B cell (primary cell): Measurements from ENCODE around the gene RARRES1. TPM values are rescaled to one million over a fixed set of nuclear protein-coding genes. Genes with fewer than 3 reads are reported as not detected.

ENCODE experiments used
- ATAC-seq: fragments of 200-7000 bp; cut with Tn5 transposase; one replicate; pipeline ENCODE4 v1.10.0; 2021; ENCODE audit warnings: low read depth, mild to moderate bottlenecking, moderate number of reproducible peaks, moderate library complexity
- CTCF ChIA-PET: fragments of 350-600 bp; sonication (Branson Sonifier 250); formaldehyde crosslinking; loops from one replicate; lab custom pipeline; 2021; ENCODE audit warnings: antibody characterized with exemption, inconsistent platforms; lab: Charles Lee
- POLR2A ChIA-PET: fragments of 350-600 bp; sonication (Branson Sonifier 250); formaldehyde crosslinking; loops from one replicate; lab custom pipeline; 2021; ENCODE audit warnings: antibody characterized with exemption; lab: Charles Lee
- DNase-seq: peaks from one replicate; pipeline ENCODE4 v3.0.0; 2013
- H2AFZ ChIP-seq: 2 replicates; pipeline ENCODE4 v1.6.1; 2012; ENCODE audit warnings: mild to moderate bottlenecking, low read depth, low read length; ENCODE audit not compliant: insufficient read depth, poor library complexity, severe bottlenecking
- H3K27ac ChIP-seq, 2 donors: 1 replicate in 1 of 2; 2 replicates in 1 of 2; pipeline ENCODE4 v1.5.1; 2012 to 2013; ENCODE audit warnings: low read length in 2 of 2, mild to moderate bottlenecking in 2 of 2, moderate library complexity in 1 of 2
- H3K27me3 ChIP-seq, 4 experiments: fragments of 200-600 bp in 1 of 4; sonication (generic) in 1 of 4; replicated peaks in 1 of 4; 1 replicate in 2 of 4; 2 replicates in 2 of 4; pipeline versions ENCODE4 v1.6.1 to v1.7.0; 2013 to 2016; ENCODE audit warnings: low read length in 3 of 4, mild to moderate bottlenecking in 2 of 4, mixed read lengths in 1 of 4, moderate library complexity in 1 of 4; ENCODE audit not compliant: insufficient read depth in 4 of 4, control insufficient read depth in 3 of 4; ENCODE audit errors: control extremely low read depth in 1 of 4
- H3K36me3 ChIP-seq, 2 experiments: replicated peaks in 1 of 2; 1 replicate in 1 of 2; 2 replicates in 1 of 2; pipeline versions ENCODE4 v1.6.1 to v1.7.1; 2013; ENCODE audit warnings: low read length in 1 of 2; ENCODE audit not compliant: insufficient read depth in 2 of 2, control insufficient read depth in 1 of 2; ENCODE audit errors: control extremely low read depth in 1 of 2, extremely low read depth in 1 of 2
- H3K4me1 ChIP-seq, 2 donors: fragments of 200-600 bp in 1 of 2; sonication (generic) in 1 of 2; 1 replicate in 1 of 2; 2 replicates in 1 of 2; pipeline versions ENCODE4 v1.5.1 to v1.6.1; 2013 to 2017; ENCODE audit warnings: low read length in 2 of 2; ENCODE audit not compliant: control insufficient read depth in 2 of 2, insufficient read depth in 2 of 2
- H3K4me2 ChIP-seq: replicated peaks from 2 replicates; pipeline ENCODE3; 2012; ENCODE audit warnings: mild to moderate bottlenecking, low read depth, low read length; ENCODE audit not compliant: poor library complexity, severe bottlenecking
- H3K4me3 ChIP-seq, 5 experiments: fragments of 200-600 bp in 1 of 5; sonication (generic) in 1 of 5; 1 replicate in 3 of 5; 2 replicates in 2 of 5; pipeline versions ENCODE4 v1.5.1 to v1.7.0; 2011 to 2016; ENCODE audit warnings: low read length in 4 of 5, mild to moderate bottlenecking in 4 of 5, low read depth in 2 of 5, control low read depth in 1 of 5, moderate library complexity in 1 of 5; ENCODE audit not compliant: insufficient read depth in 1 of 5; ENCODE audit errors: control extremely low read depth in 1 of 5, extremely low read depth in 1 of 5
- H3K79me2 ChIP-seq: fragments of 200-600 bp; sonication (generic); one replicate; pipeline ENCODE4 v1.6.0; 2016; ENCODE audit warnings: low read length; ENCODE audit not compliant: control insufficient read depth, insufficient read depth
- H3K9ac ChIP-seq: fragments of 200-600 bp; sonication (generic); 2 replicates; pipeline ENCODE4 v1.6.1; 2017; ENCODE audit warnings: mild to moderate bottlenecking, low read length, moderate library complexity
- H3K9me3 ChIP-seq, 3 donors: one replicate each; pipeline versions ENCODE4 v1.6.1 to v1.7.1; 2013; ENCODE audit warnings: low read length in 2 of 3; ENCODE audit not compliant: control insufficient read depth in 2 of 3, insufficient read depth in 1 of 3; ENCODE audit errors: control extremely low read depth in 1 of 3
- H4K20me1 ChIP-seq: 2 replicates; pipeline ENCODE4 v1.6.0; 2012; ENCODE audit warnings: mild to moderate bottlenecking, low read length; ENCODE audit not compliant: insufficient read depth, control insufficient read depth, poor library complexity, severe bottlenecking
- H3K27ac Mint-ChIP-seq: one replicate; pipeline ENCODE4 v1.8.0; 2021; ENCODE audit warnings: mixed read lengths
- H3K27me3 Mint-ChIP-seq: one replicate; pipeline ENCODE4 v1.8.0; 2021; ENCODE audit warnings: mixed read lengths
- H3K4me1 Mint-ChIP-seq: one replicate; pipeline ENCODE4 v1.8.0; 2021; ENCODE audit warnings: mixed read lengths
- H3K4me3 Mint-ChIP-seq: one replicate; pipeline ENCODE4 v1.8.0; 2021; ENCODE audit warnings: mixed read lengths
- H3K9me3 Mint-ChIP-seq: one replicate; pipeline ENCODE4 v1.8.0; 2022; ENCODE audit warnings: mixed read lengths; ENCODE audit not compliant: insufficient read depth
- CTCF ChIP-seq: fragments of 200-600 bp; IDR thresholded peaks from one replicate; pipeline ENCODE4 v1.8.0; 2022; ENCODE audit warnings: antibody characterized with exemption, mild to moderate bottlenecking
- EZH2 ChIP-seq: IDR thresholded peaks from 2 replicates; pipeline ENCODE4 v1.6.1; 2012; ENCODE audit warnings: borderline replicate concordance, low read depth, mild to moderate bottlenecking, moderate library complexity, low read length; ENCODE audit not compliant: insufficient read depth, poor library complexity, severe bottlenecking
- WGBS: methylation state at CpG from one replicate; pipeline ENCODE4 v1.1.5; 2013; ENCODE audit warnings: missing lambda C conversion rate; ENCODE audit not compliant: insufficient coverage; 5-methylcytosine and 5-hydroxymethylcytosine counted together
- intact Hi-C: fragments of 100-400 bp; cut with micrococcal nuclease; formaldehyde crosslinking; loops from one replicate; pipeline ENCODE4 v1.10.0; 2022
- polyA plus RNA-seq: library from polyadenylated mRNA; depleted of rRNA; stranded (reverse); fragments of >200 nt; gene quantifications from 2 replicates; pipeline ENCODE4 v1.2.3, GENCODE V29; 2012
- total RNA-seq, 2 donors: library from RNA; stranded (reverse); fragments of 120-200 nt in 1 of 2; gene quantifications; 1 replicate in 1 of 2; 2 replicates in 1 of 2; pipeline versions ENCODE4 v1.2.3 to v1.2.4, GENCODE V29; 2013 to 2022

RARRES1 gene
- total and polyA plus RNA-seq, 2 donors (not counting 1 experiment from before 2014, with no cell fraction given) = not detected

GRCh38 chr3:158739078-158739477 lies 6.8 kb upstream of the RARRES1 start:
- intact Hi-C loops = no loop called here
- no peak for DNase-seq
- no peaks in the 10 kb centered on the region for H3K27me3 ChIP-seq
- H3K4me3 Mint-ChIP-seq = no peak overlapping the region
- no peaks in the 10 kb centered on the region for H3K79me2 ChIP-seq
- no peak for ATAC-seq
- H3K4me1 ChIP-seq = no peaks in the 10 kb centered on the region
- H3K9me3 ChIP-seq = peaks cover 0 to 8% (median 7%) of the 10 kb centered on the region in 3 donors
- no peak overlapping the region for H2AFZ ChIP-seq
- no peak overlapping the region for H3K27ac Mint-ChIP-seq
- ChIA-PET POLR2A (no interaction called here), CTCF (interaction anchor here (4.3 kb wide), 1 partner anchor 12 kb away, joined by 24 read pairs; no protein-coding TSS in a partner anchor)
- H3K27me3 Mint-ChIP-seq = no peaks in the 10 kb centered on the region
- TF ChIP-seq CTCF = no peak
- TF ChIP-seq EZH2 = no peak
- H3K36me3 ChIP-seq = no peaks in the 10 kb centered on the region
- 77% methylated on average over 4 of the region's 4 CpGs for whole genome bisulfite sequencing
- H3K27ac ChIP-seq = no peak overlapping the region
- H4K20me1 ChIP-seq = no peaks in the 10 kb centered on the region
- no peak overlapping the region for H3K4me3 ChIP-seq
- peaks cover 3% of the 10 kb centered on the region for H3K4me1 Mint-ChIP-seq
- H3K9ac ChIP-seq = no peak overlapping the region
- H3K9me3 Mint-ChIP-seq = no peaks in the 10 kb centered on the region
- H3K4me2 ChIP-seq = no peak overlapping the region

DNA sequence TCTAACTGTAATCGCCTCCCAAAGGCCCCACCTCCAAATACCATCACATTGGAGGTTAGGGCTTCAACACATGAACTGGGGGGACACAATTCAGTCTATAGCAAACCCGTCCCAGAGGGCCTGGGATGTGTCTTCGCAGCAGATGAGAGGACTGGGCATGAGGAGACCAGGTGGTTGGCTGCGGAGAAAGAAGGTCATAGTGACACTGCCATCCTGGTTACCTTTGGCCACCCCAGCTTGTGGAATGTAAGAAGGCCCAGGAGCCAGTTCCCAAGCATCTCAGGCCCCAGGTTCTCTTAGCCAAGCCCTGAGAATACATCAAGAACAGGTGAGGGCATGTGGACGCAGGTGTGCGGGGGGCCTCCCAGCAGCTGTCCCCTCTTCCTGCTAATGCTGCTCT lies 6.4 kb upstream of the RARRES1 start:
- no peaks in the 10 kb centered on the region for H3K27me3 ChIP-seq
- H3K9ac ChIP-seq = no peak overlapping the region
- no peak overlapping the region for H2AFZ ChIP-seq
- no peaks in the 10 kb centered on the region for H3K79me2 ChIP-seq
- no peak overlapping the region for H3K4me2 ChIP-seq
- TF ChIP-seq CTCF (no peak), EZH2 (no peak)
- DNase-seq (no peak), ATAC-seq (no peak)
- H3K4me3 ChIP-seq = no peak overlapping the region
- ChIA-PET POLR2A (no interaction called here), CTCF (no interaction called here)
- H3K9me3 ChIP-seq = peaks cover 0 to 8% (median 7%) of the 10 kb centered on the region in 3 donors
- H3K4me1 ChIP-seq = no peaks in the 10 kb centered on the region
- no peak overlapping the region for H3K27ac Mint-ChIP-seq
- no peaks in the 10 kb centered on the region for H3K36me3 ChIP-seq
- H3K27me3 Mint-ChIP-seq = no peaks in the 10 kb centered on the region
- H4K20me1 ChIP-seq = no peaks in the 10 kb centered on the region
- peaks cover 3% of the 10 kb centered on the region for H3K4me1 Mint-ChIP-seq
- WGBS = 100% methylated on average over 5 of the region's 6 CpGs
- no peak overlapping the region for H3K27ac ChIP-seq
- no peaks in the 10 kb centered on the region for H3K9me3 Mint-ChIP-seq
- intact Hi-C loops = no loop called here
- H3K4me3 Mint-ChIP-seq = no peak overlapping the region
